GM18909 (cell line): ENCODE results near the gene LRRC75B.

Source experiments
- ATAC-seq: cut with Tn5 transposase; IDR thresholded peaks from one replicate; pipeline ENCODE4 v1.9.1; 2021; ENCODE audit warnings: mild to moderate bottlenecking; ENCODE audit not compliant: unreplicated experiment, poor library complexity

LRRC75B gene

GRCh38 chr22:24587948-24588347 is 4.9 kb downstream of the LRRC75B start:
- ATAC-seq: no peak

GRCh38 chr22:24587251-24587650 is 5.6 kb downstream of the LRRC75B start:
- ATAC-seq: no peak

GRCh38 chr22:24585927-24586546 is 6.8 kb downstream of the LRRC75B start:
- ATAC-seq: no peak

GRCh38 chr22:24585461-24585860 is 7.4 kb downstream of the LRRC75B start:
- no peak for ATAC-seq

GRCh38 chr22:24584871-24585411 is 7.9 kb downstream of the LRRC75B start:
- ATAC-seq: no peak

- ATAC-seq: no peak
These were observed 8.6 kb downstream of the LRRC75B start for GRCh38 chr22:24584166-24584790.

- ATAC-seq: no peak
These were observed 9.4 kb downstream of the LRRC75B start for GRCh38 chr22:24583221-24584165.

- ATAC-seq: no peak
These were observed 10.6 kb downstream of the LRRC75B start for GRCh38 chr22:24582056-24582814.

- no peak for ATAC-seq
These were observed 12.6 kb downstream of the LRRC75B start for GRCh38 chr22:24580276-24580675.

- no peak for ATAC-seq
These were observed 13.6 kb downstream of the LRRC75B start for GRCh38 chr22:24579258-24579601.

GRCh38 chr22:24578355-24579257 is 14.3 kb downstream of the LRRC75B start:
- ATAC-seq: no peak

GRCh38 chr22:24576778-24577177 is 16.1 kb downstream of the LRRC75B start:
- no peak for ATAC-seq

GRCh38 chr22:24571266-24571665 is 21.6 kb downstream of the LRRC75B start:
- no peak for ATAC-seq

GRCh38 chr22:24567668-24568067 is 25.2 kb downstream of the LRRC75B start:
- no peak for ATAC-seq

- no peak for ATAC-seq
These were observed 25.9 kb downstream of the LRRC75B start for GRCh38 chr22:24566899-24567511.

- ATAC-seq: no peak
These were observed 27.8 kb downstream of the LRRC75B start for GRCh38 chr22:24565077-24565476.

GRCh38 chr22:24564376-24565058 is 28.4 kb downstream of the LRRC75B start:
- ATAC-seq: no peak

GRCh38 chr22:24563246-24563645 is 29.6 kb downstream of the LRRC75B start:
- no peak for ATAC-seq
